CD14-positive monocyte (primary cell): ENCODE data around the gene COL19A1. TPM values are rescaled to one million over a fixed set of nuclear protein-coding genes. Genes with fewer than 3 reads are reported as not detected.
A peak's percentile ranks its signal among the peaks of the same experiment; 100 is the strongest.

Experiments
- DNase-seq, 3 donors: peaks; one replicate each; pipeline ENCODE4 v3.0.0-alpha.2; 2011 to 2022
- H2AFZ ChIP-seq: 2 replicates; pipeline ENCODE4 v1.6.0; 2012; ENCODE audit warnings: mild to moderate bottlenecking, low read depth, low read length, inconsistent platforms; ENCODE audit not compliant: insufficient read depth, poor library complexity, severe bottlenecking
- H3K27ac ChIP-seq, 2 donors: 1 replicate in 1 of 2; 2 replicates in 1 of 2; pipeline ENCODE4 v1.5.1; 2012 to 2013; ENCODE audit warnings: low read length in 2 of 2, control low read depth in 1 of 2, inconsistent platforms in 1 of 2, low read depth in 1 of 2, mild to moderate bottlenecking in 1 of 2
- H3K27me3 ChIP-seq, 2 donors: one replicate each; pipeline versions ENCODE4 v1.6.0 to v1.6.1; 2011 to 2013; ENCODE audit warnings: low read length in 2 of 2; ENCODE audit not compliant: control insufficient read depth in 2 of 2, insufficient read depth in 2 of 2
- H3K36me3 ChIP-seq, 2 donors: replicated peaks in 1 of 2; 1 replicate in 1 of 2; 2 replicates in 1 of 2; pipeline versions ENCODE4 v1.5.1 to v1.6.1; 2012 to 2013; ENCODE audit warnings: low read length in 2 of 2, control low read depth in 1 of 2, inconsistent platforms in 1 of 2, mild to moderate bottlenecking in 1 of 2; ENCODE audit not compliant: insufficient read depth in 2 of 2, control insufficient read depth in 1 of 2
- H3K4me1 ChIP-seq, 2 donors: 1 replicate in 1 of 2; 2 replicates in 1 of 2; pipeline versions ENCODE4 v1.5.1 to v1.6.1; 2012 to 2013; ENCODE audit warnings: low read length in 2 of 2, control low read depth in 1 of 2, inconsistent platforms in 1 of 2, mild to moderate bottlenecking in 1 of 2, moderate library complexity in 1 of 2; ENCODE audit not compliant: insufficient read depth in 2 of 2, control insufficient read depth in 1 of 2
- H3K4me2 ChIP-seq: replicated peaks from 2 replicates; pipeline ENCODE3; 2012; ENCODE audit warnings: low read length, moderate library complexity, mild to moderate bottlenecking; ENCODE audit not compliant: poor library complexity, severe bottlenecking; ENCODE audit errors: extremely low read depth
- H3K4me3 ChIP-seq, 3 experiments: fragments of 200-600 bp in 1 of 3; sonication (generic) in 1 of 3; replicated peaks in 1 of 3; 1 replicate in 2 of 3; 2 replicates in 1 of 3; pipeline ENCODE4 v1.5.1; 2011 to 2013; ENCODE audit warnings: low read length in 3 of 3, mild to moderate bottlenecking in 3 of 3, control low read depth in 2 of 3, low read depth in 2 of 3, inconsistent platforms in 1 of 3, moderate library complexity in 1 of 3
- H3K79me2 ChIP-seq: 2 replicates; pipeline ENCODE4 v1.6.0; 2012; ENCODE audit warnings: mild to moderate bottlenecking, control low read depth, inconsistent platforms, low read length, moderate library complexity; ENCODE audit not compliant: insufficient read depth
- H3K9ac ChIP-seq: 2 replicates; pipeline ENCODE4 v1.6.0; 2017; ENCODE audit warnings: low read length, mild to moderate bottlenecking; ENCODE audit not compliant: insufficient read depth, poor library complexity, severe bottlenecking
- H3K9me3 ChIP-seq, 2 donors: replicated peaks in 1 of 2; 1 replicate in 1 of 2; 2 replicates in 1 of 2; pipeline versions ENCODE4 v1.5.1 to v1.6.1; 2012 to 2013; ENCODE audit warnings: low read length in 2 of 2, control low read depth in 1 of 2; ENCODE audit not compliant: control insufficient read depth in 1 of 2, insufficient read depth in 1 of 2
- H4K20me1 ChIP-seq: 2 replicates; pipeline ENCODE4 v1.6.0; 2012; ENCODE audit warnings: mild to moderate bottlenecking, low read length, control low read depth, moderate library complexity; ENCODE audit not compliant: insufficient read depth
- H3K27ac Mint-ChIP-seq, 7 donors: one replicate each; pipeline ENCODE4 v1.8.0; 2020; ENCODE audit warnings: mild to moderate bottlenecking in 7 of 7, mixed read lengths in 7 of 7, moderate library complexity in 6 of 7, inconsistent platforms in 2 of 7
- H3K27me3 Mint-ChIP-seq, 3 donors: one replicate each; pipeline ENCODE4 v1.8.0; 2021 to 2022; ENCODE audit warnings: low read depth in 3 of 3, mild to moderate bottlenecking in 3 of 3, mixed read lengths in 3 of 3, moderate library complexity in 3 of 3, inconsistent platforms in 1 of 3
- H3K36me3 Mint-ChIP-seq, 2 donors: one replicate each; pipeline ENCODE4 v1.8.0; 2020; ENCODE audit warnings: mixed read lengths in 2 of 2, inconsistent platforms in 1 of 2, mild to moderate bottlenecking in 1 of 2
- H3K4me1 Mint-ChIP-seq: one replicate; pipeline ENCODE4 v1.8.0; 2020; ENCODE audit warnings: mild to moderate bottlenecking, mixed read lengths
- H3K4me3 Mint-ChIP-seq, 2 donors: one replicate each; pipeline ENCODE4 v1.8.0; 2020; ENCODE audit warnings: mild to moderate bottlenecking in 2 of 2, mixed read lengths in 2 of 2, moderate library complexity in 1 of 2
- H3K9me3 Mint-ChIP-seq, 7 donors: one replicate each; pipeline ENCODE4 v1.8.0; 2020 to 2022; ENCODE audit warnings: mixed read lengths in 7 of 7, mild to moderate bottlenecking in 6 of 7, moderate library complexity in 6 of 7, inconsistent platforms in 2 of 7
- CTCF ChIP-seq: fragments of 200-600 bp; IDR thresholded peaks from one replicate; pipeline ENCODE4 v1.8.0; 2022; ENCODE audit warnings: antibody characterized with exemption, mild to moderate bottlenecking
- WGBS: methylation state at CpG from one replicate; pipeline ENCODE4 v1.1.5; 2013; ENCODE audit warnings: missing lambda C conversion rate; ENCODE audit not compliant: insufficient coverage; 5-methylcytosine and 5-hydroxymethylcytosine counted together
- intact Hi-C, 2 donors: fragments of 100-400 bp; cut with micrococcal nuclease; formaldehyde crosslinking; loops; one replicate each; pipeline versions ENCODE4 v1.15.0 to v1.15.1; 2023
- polyA plus RNA-seq, 3 donors: library from polyadenylated mRNA; depleted of rRNA in 1 of 3; unstranded in 2 of 3; stranded (reverse) in 1 of 3; fragments of 300-500 nt in 2 of 3; fragments of >200 nt in 1 of 3; fragmentation: Illumina TruSeq in 2 of 3; gene quantifications; 1 replicate in 2 of 3; 2 replicates in 1 of 3; pipeline ENCODE4 v1.2.3, GENCODE V29; 2012 to 2021

Gene COL19A1
- polyA plus RNA-seq, 3 donors = not detected

GRCh38 chr6:69880601-69881000, 14.2 kb downstream of the COL19A1 start:
- Histone ChIP-seq H3K27me3 (peaks cover 0 to 2% of the 10 kb centered on the region in 2 donors), H3K9ac (no peak overlapping the region), H3K9me3 (no peaks in the 10 kb centered on the region), H3K4me3 (no peak overlapping the region), H3K36me3 (no peaks in the 10 kb centered on the region), H3K27ac (no peak overlapping the region), H3K79me2 (no peaks in the 10 kb centered on the region), H2AFZ (no peak overlapping the region), H3K4me2 (no peak overlapping the region), H4K20me1 (no peaks in the 10 kb centered on the region), H3K4me1 (peaks cover 3 to 10% of the 10 kb centered on the region in 2 donors)
- H3K27me3 Mint-ChIP-seq = peaks cover 0 to 2% (median 1%) of the 10 kb centered on the region in 3 donors
- H3K4me3 Mint-ChIP-seq = no peak overlapping the region
- H3K9me3 Mint-ChIP-seq = peaks cover 0 to 3% (median 0%) of the 10 kb centered on the region in 7 donors
- TF ChIP-seq CTCF = no peak
- WGBS = 83% methylated on average over 1 of the region's 3 CpGs
- no peaks in the 10 kb centered on the region for H3K36me3 Mint-ChIP-seq
- peaks cover 5% of the 10 kb centered on the region for H3K4me1 Mint-ChIP-seq
- intact Hi-C loops = no loop called here
- DNase-seq = peak in 1 of 3 donors; percentile 11
- no peak overlapping the region for H3K27ac Mint-ChIP-seq

GRCh38 chr6:69881322-69882151, 15.2 kb downstream of the COL19A1 start:
- no peaks in the 10 kb centered on the region for H4K20me1 ChIP-seq
- Mint-ChIP-seq H3K4me3 (peak overlapping the region in 1 of 2 donors; percentile 20), H3K27me3 (peaks cover 0 to 2% (median 1%) of the 10 kb centered on the region in 3 donors), H3K4me1 (peaks cover 5% of the 10 kb centered on the region), H3K27ac (peak overlapping the region in 5 of 7 donors; percentile 0 to 76 (median 22)), H3K9me3 (peaks cover 0 to 4% (median 0%) of the 10 kb centered on the region in 7 donors), H3K36me3 (no peaks in the 10 kb centered on the region)
- no peak overlapping the region for H3K4me3 ChIP-seq
- H3K9ac ChIP-seq = no peak overlapping the region
- H2AFZ ChIP-seq = no peak overlapping the region
- peak overlapping the region in 1 of 2 donors; percentile 33 for H3K27ac ChIP-seq
- H3K9me3 ChIP-seq = no peaks in the 10 kb centered on the region
- peaks cover 0 to 2% of the 10 kb centered on the region in 2 donors for H3K27me3 ChIP-seq
- DNase-seq = peak; percentile 27 to 50 (median 37)
- no peaks in the 10 kb centered on the region for H3K79me2 ChIP-seq
- no peaks in the 10 kb centered on the region for H3K36me3 ChIP-seq
- H3K4me1 ChIP-seq = peaks cover 3 to 10% of the 10 kb centered on the region in 2 donors
- intact Hi-C loops = no loop called here
- no peak for TF ChIP-seq CTCF
- WGBS = 0% methylated on average over 2 of the region's 10 CpGs
- peak overlapping the region; percentile 20 for H3K4me2 ChIP-seq
